ENCODE data around the gene NMRK1. TPM values are rescaled to one million over a fixed set of nuclear protein-coding genes. Genes with fewer than 3 reads are reported as not detected.

The NMRK1 gene
- total and polyA plus RNA-seq, 4 donors = 33.1 to 62.6 (median 36.6) TPM

GRCh38 chr9:75106857-75107256 lies 18.9 kb upstream of the NMRK1 start:
- intact Hi-C loops (cut with DNase I) = no loop called here
- WGBS, 2 donors = 87 to 90% methylated on average over 6 of the region's 6 CpGs
- ATAC-seq (ENCODE audit: low FRiP score) (no peak), DNase-seq (no peak)
- Histone ChIP-seq H3K4me3 (ENCODE audit: low read length in 2 of 2) (no peak overlapping the region), H3K27ac (ENCODE audit: low read depth in 1 of 2, low read length in 2 of 2) (no peak overlapping the region), H3K36me3 (ENCODE audit: control insufficient read depth in 1 of 2, insufficient read depth in 2 of 2, low read length in 1 of 2) (no peaks in the 10 kb centered on the region), H3K9me3 (ENCODE audit: control insufficient read depth, low read length) (no peaks in the 10 kb centered on the region), H3K27me3 (ENCODE audit: control insufficient read depth in 1 of 2, insufficient read depth in 2 of 2, low read length in 1 of 2) (no peaks in the 10 kb centered on the region), H3K4me1 (ENCODE audit: control insufficient read depth in 1 of 2, insufficient read depth in 2 of 2, low read length in 2 of 2) (no peaks in the 10 kb centered on the region)

- WGBS, 2 donors = 54 to 67% methylated on average over 2 of the region's 2 CpGs
- Histone ChIP-seq H3K36me3 (ENCODE audit: control insufficient read depth in 1 of 2, insufficient read depth in 2 of 2, low read length in 1 of 2) (no peaks in the 10 kb centered on the region), H3K4me3 (ENCODE audit: low read length in 2 of 2) (no peak overlapping the region), H3K27ac (ENCODE audit: low read depth in 1 of 2, low read length in 2 of 2) (no peak overlapping the region), H3K9me3 (ENCODE audit: control insufficient read depth, low read length) (no peaks in the 10 kb centered on the region), H3K4me1 (ENCODE audit: control insufficient read depth in 1 of 2, insufficient read depth in 2 of 2, low read length in 2 of 2) (no peaks in the 10 kb centered on the region), H3K27me3 (ENCODE audit: control insufficient read depth in 1 of 2, insufficient read depth in 2 of 2, low read length in 1 of 2) (no peaks in the 10 kb centered on the region)
- intact Hi-C loops (cut with DNase I) = no loop called here
- DNase-seq (no peak), ATAC-seq (ENCODE audit: low FRiP score) (no peak)
Observed at GRCh38 chr9:75105841-75106240, 17.9 kb upstream of the NMRK1 start.

DNA sequence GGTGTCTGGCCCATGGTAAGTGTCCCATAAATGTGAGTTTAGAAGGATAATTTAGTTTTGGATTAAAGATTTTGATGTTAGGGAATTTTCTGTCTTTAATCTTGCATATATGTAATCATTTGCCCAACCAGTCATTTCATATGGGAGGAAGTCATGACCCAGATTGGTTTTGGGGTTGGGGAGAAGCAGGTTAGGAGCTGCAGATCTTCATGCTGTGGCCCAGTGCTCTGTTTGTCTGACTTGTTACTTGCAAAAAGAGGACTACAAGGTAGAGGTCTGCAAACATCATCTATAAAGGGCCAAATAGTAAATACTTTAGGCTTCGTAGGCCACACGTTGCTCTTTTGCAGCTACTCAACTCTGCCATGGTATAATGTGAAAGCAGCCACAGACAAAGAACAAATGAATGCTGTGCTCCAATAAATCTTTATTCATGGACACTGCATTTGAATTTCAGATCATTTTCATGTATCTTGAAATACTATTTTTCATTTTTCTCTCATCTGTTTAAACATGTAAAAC lies 17.1 kb upstream of the NMRK1 start:
- 96 to 98% methylated on average over 2 of the region's 2 CpGs for WGBS, 2 donors
- no peak for DNase-seq
- Histone ChIP-seq H3K4me3 (ENCODE audit: low read length in 2 of 2) (no peak overlapping the region), H3K27me3 (ENCODE audit: control insufficient read depth in 1 of 2, insufficient read depth in 2 of 2, low read length in 1 of 2) (no peaks in the 10 kb centered on the region), H3K4me1 (ENCODE audit: control insufficient read depth in 1 of 2, insufficient read depth in 2 of 2, low read length in 2 of 2) (no peaks in the 10 kb centered on the region), H3K9me3 (ENCODE audit: control insufficient read depth, low read length) (no peaks in the 10 kb centered on the region), H3K36me3 (ENCODE audit: control insufficient read depth in 1 of 2, insufficient read depth in 2 of 2, low read length in 1 of 2) (no peaks in the 10 kb centered on the region), H3K27ac (ENCODE audit: low read depth in 1 of 2, low read length in 2 of 2) (no peak overlapping the region)
- intact Hi-C loops (cut with DNase I) = no loop called here
- no peak for ATAC-seq (ENCODE audit: low FRiP score)

- H3K4me3 ChIP-seq (ENCODE audit: low read length in 2 of 2) = no peak overlapping the region
- ATAC-seq (ENCODE audit: low FRiP score) = no peak
- 84 to 94% methylated on average over 3 of the region's 3 CpGs for WGBS, 2 donors
- H3K4me1 ChIP-seq (ENCODE audit: control insufficient read depth in 1 of 2, insufficient read depth in 2 of 2, low read length in 2 of 2) = no peaks in the 10 kb centered on the region
- no peak for DNase-seq
- intact Hi-C loops (cut with DNase I) = no loop called here
- H3K36me3 ChIP-seq (ENCODE audit: control insufficient read depth in 1 of 2, insufficient read depth in 2 of 2, low read length in 1 of 2) = no peaks in the 10 kb centered on the region
- H3K27me3 ChIP-seq (ENCODE audit: control insufficient read depth in 1 of 2, insufficient read depth in 2 of 2, low read length in 1 of 2) = no peaks in the 10 kb centered on the region
- H3K27ac ChIP-seq (ENCODE audit: low read depth in 1 of 2, low read length in 2 of 2) = no peak overlapping the region
- H3K9me3 ChIP-seq (ENCODE audit: control insufficient read depth, low read length) = no peaks in the 10 kb centered on the region
Observed at GRCh38 chr9:75104607-75105006, 16.7 kb upstream of the NMRK1 start.

DNA sequence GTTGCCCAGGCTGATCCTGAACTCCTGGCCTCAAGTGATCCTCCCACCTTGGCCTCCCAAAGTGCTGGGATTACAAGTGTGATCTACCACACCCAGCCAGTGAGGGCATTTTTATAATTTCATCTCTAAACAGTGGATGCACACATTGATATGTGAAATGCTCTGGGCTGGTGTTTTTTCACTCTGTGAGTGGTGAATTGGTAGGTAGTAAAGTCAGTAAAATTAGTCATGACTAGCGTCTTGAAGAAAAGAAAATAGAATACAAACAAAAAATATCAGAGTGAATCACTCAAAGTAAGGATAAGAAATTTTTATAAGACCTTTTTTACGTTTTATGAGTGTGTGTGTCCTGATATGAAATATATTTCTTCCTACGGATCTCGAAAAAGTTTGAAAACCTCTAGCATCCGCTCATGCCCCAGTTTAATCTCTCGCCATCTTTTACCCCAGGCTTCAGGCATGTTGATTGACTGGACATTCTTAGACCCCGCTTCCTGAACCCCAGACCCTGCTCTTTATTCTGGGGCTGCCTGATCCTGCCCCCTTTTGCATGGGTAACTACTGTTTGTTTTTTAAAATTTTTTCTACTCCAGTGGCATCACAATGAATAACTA lies 14.3 kb upstream of the NMRK1 start:
- Histone ChIP-seq H3K27me3 (ENCODE audit: control insufficient read depth in 1 of 2, insufficient read depth in 2 of 2, low read length in 1 of 2) (no peaks in the 10 kb centered on the region), H3K4me3 (ENCODE audit: low read length in 2 of 2) (no peak overlapping the region), H3K36me3 (ENCODE audit: control insufficient read depth in 1 of 2, insufficient read depth in 2 of 2, low read length in 1 of 2) (peaks cover 0 to 2% of the 10 kb centered on the region in 2 donors), H3K27ac (ENCODE audit: low read depth in 1 of 2, low read length in 2 of 2) (no peak overlapping the region), H3K9me3 (ENCODE audit: control insufficient read depth, low read length) (no peaks in the 10 kb centered on the region), H3K4me1 (ENCODE audit: control insufficient read depth in 1 of 2, insufficient read depth in 2 of 2, low read length in 2 of 2) (no peaks in the 10 kb centered on the region)
- DNase-seq (no peak), ATAC-seq (ENCODE audit: low FRiP score) (no peak)
- intact Hi-C loops (cut with DNase I) = no loop called here
- WGBS, 2 donors = 88 to 93% methylated on average over 7 of the region's 7 CpGs

- ATAC-seq (ENCODE audit: low FRiP score) = no peak
- WGBS, 2 donors = 80 to 83% methylated on average over 9 of the region's 9 CpGs
- peaks cover 0 to 2% of the 10 kb centered on the region in 2 donors for H3K4me1 ChIP-seq (ENCODE audit: control insufficient read depth in 1 of 2, insufficient read depth in 2 of 2, low read length in 2 of 2)
- no peaks in the 10 kb centered on the region for H3K27me3 ChIP-seq (ENCODE audit: control insufficient read depth in 1 of 2, insufficient read depth in 2 of 2, low read length in 1 of 2)
- H3K36me3 ChIP-seq (ENCODE audit: control insufficient read depth in 1 of 2, insufficient read depth in 2 of 2, low read length in 1 of 2) = peaks cover 0 to 2% of the 10 kb centered on the region in 2 donors
- intact Hi-C loops (cut with DNase I) = no loop called here
- H3K27ac ChIP-seq (ENCODE audit: low read depth in 1 of 2, low read length in 2 of 2) = no peak overlapping the region
- no peak for DNase-seq
- no peak overlapping the region for H3K4me3 ChIP-seq (ENCODE audit: low read length in 2 of 2)
- no peaks in the 10 kb centered on the region for H3K9me3 ChIP-seq (ENCODE audit: control insufficient read depth, low read length)
Observed at GRCh38 chr9:75101004-75101588, 13.1 kb upstream of the NMRK1 start.

GRCh38 chr9:75096796-75097195 lies 8.8 kb upstream of the NMRK1 start:
- intact Hi-C loops (cut with DNase I) = no loop called here
- no peak overlapping the region for H3K27ac ChIP-seq (ENCODE audit: low read depth in 1 of 2, low read length in 2 of 2)
- peaks cover 0 to 2% of the 10 kb centered on the region in 2 donors for H3K4me1 ChIP-seq (ENCODE audit: control insufficient read depth in 1 of 2, insufficient read depth in 2 of 2, low read length in 2 of 2)

GRCh38 chr9:75092766-75093165 lies 4.8 kb upstream of the NMRK1 start:
- Histone ChIP-seq H3K9me3 (ENCODE audit: control insufficient read depth, low read length) (no peaks in the 10 kb centered on the region), H3K27me3 (ENCODE audit: control insufficient read depth in 1 of 2, insufficient read depth in 2 of 2, low read length in 1 of 2) (no peaks in the 10 kb centered on the region), H3K36me3 (ENCODE audit: control insufficient read depth in 1 of 2, insufficient read depth in 2 of 2, low read length in 1 of 2) (no peaks in the 10 kb centered on the region), H3K4me3 (ENCODE audit: low read length in 2 of 2) (no peak overlapping the region), H3K4me1 (ENCODE audit: control insufficient read depth in 1 of 2, insufficient read depth in 2 of 2, low read length in 2 of 2) (peaks cover 0 to 2% of the 10 kb centered on the region in 2 donors), H3K27ac (ENCODE audit: low read depth in 1 of 2, low read length in 2 of 2) (no peak overlapping the region)
- ATAC-seq (ENCODE audit: low FRiP score) (no peak), DNase-seq (no peak)
- intact Hi-C loops (cut with DNase I) = no loop called here
- 93% methylated on average over 4 of the region's 4 CpGs for WGBS, 2 donors

More at GRCh38 chr9:75096796-75097195, 8.8 kb upstream of the NMRK1 start:
- Histone ChIP-seq H3K27me3 (ENCODE audit: control insufficient read depth in 1 of 2, insufficient read depth in 2 of 2, low read length in 1 of 2) (no peaks in the 10 kb centered on the region), H3K36me3 (ENCODE audit: control insufficient read depth in 1 of 2, insufficient read depth in 2 of 2, low read length in 1 of 2) (peaks cover 0 to 2% of the 10 kb centered on the region in 2 donors), H3K9me3 (ENCODE audit: control insufficient read depth, low read length) (no peaks in the 10 kb centered on the region), H3K4me3 (ENCODE audit: low read length in 2 of 2) (no peak overlapping the region)
- ATAC-seq (ENCODE audit: low FRiP score) (no peak), DNase-seq (no peak)
- WGBS, 2 donors = 73 to 76% methylated on average over 4 of the region's 4 CpGs

- Histone ChIP-seq H3K27ac (ENCODE audit: low read depth in 1 of 2, low read length in 2 of 2) (no peak overlapping the region), H3K27me3 (ENCODE audit: control insufficient read depth in 1 of 2, insufficient read depth in 2 of 2, low read length in 1 of 2) (no peaks in the 10 kb centered on the region), H3K36me3 (ENCODE audit: control insufficient read depth in 1 of 2, insufficient read depth in 2 of 2, low read length in 1 of 2) (no peaks in the 10 kb centered on the region), H3K9me3 (ENCODE audit: control insufficient read depth, low read length) (no peaks in the 10 kb centered on the region), H3K4me3 (ENCODE audit: low read length in 2 of 2) (no peak overlapping the region), H3K4me1 (ENCODE audit: control insufficient read depth in 1 of 2, insufficient read depth in 2 of 2, low read length in 2 of 2) (peaks cover 0 to 2% of the 10 kb centered on the region in 2 donors)
- ATAC-seq (ENCODE audit: low FRiP score) (no peak), DNase-seq (no peak)
- intact Hi-C loops (cut with DNase I) = no loop called here
- WGBS, 2 donors = 94 to 97% methylated on average over 4 of the region's 4 CpGs
Observed at GRCh38 chr9:75090579-75090978, 2.6 kb upstream of the NMRK1 start.
